GM18520 (cell line): ENCODE data around the gene DAPK3.
"Not testable (repeated sequence)": the region's sequence is repeated elsewhere in the genome, so short reads cannot be mapped to it uniquely, and the experiment has no call there.

Experiments
- ATAC-seq: cut with Tn5 transposase; IDR thresholded peaks from one replicate; pipeline ENCODE4 v1.9.1; 2021; ENCODE audit not compliant: unreplicated experiment

Gene DAPK3

GRCh38 chr19:3955688-3956087 is 15.2 kb downstream of the DAPK3 start:
- ATAC-seq, result no peak

GRCh38 chr19:3955276-3955675 is 15.6 kb downstream of the DAPK3 start:
- ATAC-seq, result not testable (repeated sequence)

- no peak for ATAC-seq
Observed at GRCh38 chr19:3954107-3954506, 16.8 kb downstream of the DAPK3 start.

- not testable (repeated sequence) for ATAC-seq
Observed at GRCh38 chr19:3952755-3953276, 18.1 kb downstream of the DAPK3 start.

GRCh38 chr19:3950871-3951861 is 19.7 kb downstream of the DAPK3 start:
- no peak for ATAC-seq

GRCh38 chr19:3949997-3950859 is 20.7 kb downstream of the DAPK3 start:
- no peak for ATAC-seq

GRCh38 chr19:3949294-3949693 is 21.6 kb downstream of the DAPK3 start:
- ATAC-seq, result no peak

- ATAC-seq, result not testable (repeated sequence)
Observed at GRCh38 chr19:3947316-3947933, 23.5 kb downstream of the DAPK3 start.

- no peak for ATAC-seq
Observed at GRCh38 chr19:3945838-3946237, 25.1 kb downstream of the DAPK3 start.

- ATAC-seq, result no peak
Observed at GRCh38 chr19:3944018-3944721, 26.7 kb downstream of the DAPK3 start.

GRCh38 chr19:3942790-3943409 is 28.0 kb downstream of the DAPK3 start:
- no peak for ATAC-seq

GRCh38 chr19:3938300-3938950 is 32.5 kb downstream of the DAPK3 start:
- not testable (repeated sequence) for ATAC-seq

GRCh38 chr19:3936506-3937442 is 34.1 kb downstream of the DAPK3 start:
- no peak for ATAC-seq

- no peak for ATAC-seq
Observed at GRCh38 chr19:3932931-3933810, 37.7 kb downstream of the DAPK3 start, which contains the start of gene NMRK2. Gene NMRK2 (plus strand): TSS chr19:3933069. CDS start chr19:3933672, 603 bp downstream.

- no peak for ATAC-seq
Observed at GRCh38 chr19:3931041-3931440, 39.9 kb downstream of the DAPK3 start.

- ATAC-seq, result no peak
Observed at GRCh38 chr19:3923912-3924311, 47.0 kb downstream of the DAPK3 start.

- no peak for ATAC-seq
Observed at GRCh38 chr19:3923096-3923758, 47.7 kb downstream of the DAPK3 start.
